B cell (primary cell): Measurements from ENCODE around the gene RPS29.

Experiments used
- CTCF ChIP-seq: fragments of 200-600 bp; IDR thresholded peaks from one replicate; pipeline ENCODE4 v1.8.0; 2022; ENCODE audit warnings: antibody characterized with exemption, mild to moderate bottlenecking
- EZH2 ChIP-seq: IDR thresholded peaks from 2 replicates; pipeline ENCODE4 v1.6.1; 2012; ENCODE audit warnings: borderline replicate concordance, low read depth, mild to moderate bottlenecking, moderate library complexity, low read length; ENCODE audit not compliant: insufficient read depth, poor library complexity, severe bottlenecking

GRCh38 chr14:49578141-49578540 lies 8.0 kb downstream of the RPS29 start:
- TF ChIP-seq CTCF = no peak
- TF ChIP-seq EZH2 = no peak
